Activated CD8-positive, alpha-beta memory T cell treated with anti-CD3 and anti-CD28 coated beads for 24 hours (primary cell): Measurements from ENCODE around the gene CHGA.

Experiments used
- DNase-seq: peaks from one replicate; pipeline ENCODE4 v3.0.0-alpha.2; 2020

CHGA gene

GRCh38 chr14:92962831-92963095 lies 39.8 kb downstream of the CHGA start:
- DNase-seq: no peak

- DNase-seq: no peak
Observed at GRCh38 chr14:92963301-92964123, 40.6 kb downstream of the CHGA start.

- DNase-seq: no peak
Observed at GRCh38 chr14:92964124-92965109, 41.5 kb downstream of the CHGA start.

DNA sequence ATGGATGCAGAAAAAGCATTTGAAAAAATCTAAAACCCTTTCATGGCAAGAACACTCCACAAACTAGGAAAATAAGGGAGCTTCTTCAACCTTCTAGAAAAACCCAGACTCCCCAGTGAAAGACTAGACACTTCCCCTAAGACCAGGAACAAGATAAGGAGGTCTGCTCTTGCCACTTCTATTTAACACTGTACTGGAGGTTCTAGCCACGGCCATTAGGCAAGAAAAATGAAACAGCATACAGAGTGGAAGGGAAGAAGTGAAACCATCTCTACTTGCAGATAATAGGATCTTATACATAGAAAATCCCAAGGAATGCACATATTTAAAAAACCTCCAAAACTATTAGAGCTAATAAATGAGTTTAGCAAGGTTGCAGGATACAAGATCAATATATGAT lies 42.3 kb downstream of the CHGA start:
- no peak for DNase-seq

- DNase-seq: no peak
Observed at GRCh38 chr14:92967346-92967926, 44.5 kb downstream of the CHGA start.

- DNase-seq: no peak
Observed at GRCh38 chr14:92968291-92969020, 45.5 kb downstream of the CHGA start.

GRCh38 chr14:92969430-92969829 lies 46.5 kb downstream of the CHGA start:
- DNase-seq: no peak

- no peak for DNase-seq
Observed at GRCh38 chr14:92969871-92970270, 46.9 kb downstream of the CHGA start.

DNA sequence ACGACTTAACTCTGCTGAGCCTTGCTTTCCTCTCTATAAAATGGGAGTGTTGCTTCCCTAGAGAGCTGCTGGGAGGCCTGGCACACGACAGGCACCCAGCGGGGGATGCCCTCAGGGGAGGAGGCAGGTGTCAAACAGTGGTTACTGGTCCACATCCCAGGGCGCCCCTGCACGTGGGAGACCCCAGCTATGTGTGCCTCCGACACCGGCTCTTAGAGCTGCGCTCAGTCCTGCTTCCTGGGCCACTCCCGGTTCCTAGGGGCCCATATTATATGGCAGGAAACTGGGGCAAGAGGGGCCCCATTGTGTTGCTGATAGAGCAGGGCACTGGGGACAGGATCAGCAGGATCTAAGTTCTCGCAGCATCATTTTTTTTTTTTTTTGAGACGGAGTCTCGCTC lies 47.3 kb downstream of the CHGA start:
- DNase-seq: no peak

GRCh38 chr14:92971601-92972180 lies 48.7 kb downstream of the CHGA start:
- DNase-seq: no peak

DNA sequence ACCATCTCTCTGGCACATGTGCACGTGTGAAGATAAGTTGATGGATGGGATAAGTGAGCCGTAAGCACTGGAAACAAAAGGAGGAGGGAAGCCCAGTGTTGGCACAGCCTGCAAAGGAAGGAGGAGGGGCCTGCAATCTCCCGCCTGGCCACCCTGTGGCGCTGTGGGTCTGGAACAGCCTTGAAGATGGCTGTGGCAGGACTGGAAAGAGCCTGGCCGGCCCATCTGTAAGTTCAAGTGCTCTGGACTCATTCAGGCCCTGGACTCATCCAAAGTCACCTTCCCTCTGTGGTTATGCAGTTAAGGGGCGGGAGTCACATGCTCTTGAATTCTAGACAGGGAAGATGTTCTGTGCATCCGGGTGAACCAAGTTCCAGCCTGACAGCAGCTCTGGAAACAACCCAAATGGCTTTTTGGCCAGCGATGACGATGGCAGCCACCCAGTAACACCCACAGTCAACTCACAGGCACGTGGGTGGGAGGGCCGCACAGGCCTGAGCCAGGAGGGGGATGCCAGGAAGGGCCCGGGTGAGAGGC lies 50.4 kb downstream of the CHGA start:
- DNase-seq: peak; percentile 67

DNA sequence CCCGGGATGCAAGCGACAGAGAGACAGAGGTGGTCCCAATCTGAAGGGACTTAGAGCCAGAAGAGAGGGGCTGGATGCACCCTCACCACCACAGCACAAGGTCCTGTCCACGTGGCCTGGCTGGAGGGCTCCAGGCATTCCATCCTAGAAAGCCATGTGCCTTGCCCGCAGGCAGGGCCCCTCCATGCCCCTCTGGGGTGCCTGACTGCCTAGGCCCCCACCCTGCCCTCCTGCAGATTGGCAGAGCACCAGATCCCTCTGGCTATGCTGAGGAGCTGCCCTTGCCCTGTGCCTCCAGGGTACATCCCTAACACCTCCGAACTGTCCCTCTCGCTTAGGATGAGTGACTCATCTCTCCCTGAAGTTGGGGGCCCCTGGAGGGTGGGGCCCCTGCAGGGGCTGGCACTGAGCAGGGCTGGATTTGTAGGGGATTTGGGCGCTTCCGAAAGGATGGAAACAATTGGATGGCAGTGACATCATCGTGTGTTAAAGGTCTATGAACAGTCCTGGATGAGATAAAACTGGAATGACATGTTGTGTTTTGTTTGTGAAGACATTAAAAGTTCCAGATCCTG lies 50.9 kb downstream of the CHGA start:
- no peak for DNase-seq

DNA sequence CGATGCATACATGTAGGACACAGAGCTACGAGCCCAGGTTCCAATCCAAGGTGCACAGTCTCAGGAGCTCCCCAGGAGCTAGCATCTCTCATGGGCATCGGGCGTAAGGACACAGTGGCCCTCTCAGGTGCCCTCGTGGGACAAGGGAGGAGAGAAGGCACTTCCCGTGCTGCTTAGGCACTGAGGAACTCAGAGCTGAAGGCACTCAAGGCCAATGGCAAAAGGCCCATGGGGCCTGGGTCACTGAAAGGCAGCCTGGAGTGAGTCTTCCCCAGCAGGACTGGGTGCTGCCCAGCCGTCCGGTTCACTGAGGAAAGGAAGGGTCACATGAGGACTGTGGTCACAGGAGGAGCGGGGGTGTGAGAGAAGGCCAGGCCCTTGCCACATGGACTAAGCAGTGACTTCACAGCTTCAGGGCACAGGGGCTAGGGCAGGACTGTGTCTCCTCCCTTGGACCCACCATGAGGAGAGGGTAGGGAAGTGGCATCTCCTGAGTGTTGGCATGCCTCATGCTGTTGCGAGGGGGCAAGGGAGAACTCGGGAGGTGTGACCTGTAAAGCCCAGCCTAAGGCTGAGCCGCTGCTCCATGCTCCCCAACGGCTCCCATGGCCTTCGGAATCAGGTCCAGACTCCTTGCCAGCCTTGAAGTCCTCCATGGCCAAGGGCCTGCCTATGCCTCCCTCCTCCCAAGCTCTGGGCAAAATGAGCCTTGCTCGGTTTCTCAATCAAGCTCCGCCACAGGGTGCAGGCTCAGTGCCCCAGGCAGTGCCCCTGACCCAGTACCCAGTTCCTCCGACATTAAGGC lies 51.8 kb downstream of the CHGA start:
- DNase-seq: no peak

- DNase-seq: no peak
Observed at GRCh38 chr14:92976268-92976667, 53.3 kb downstream of the CHGA start.

DNA sequence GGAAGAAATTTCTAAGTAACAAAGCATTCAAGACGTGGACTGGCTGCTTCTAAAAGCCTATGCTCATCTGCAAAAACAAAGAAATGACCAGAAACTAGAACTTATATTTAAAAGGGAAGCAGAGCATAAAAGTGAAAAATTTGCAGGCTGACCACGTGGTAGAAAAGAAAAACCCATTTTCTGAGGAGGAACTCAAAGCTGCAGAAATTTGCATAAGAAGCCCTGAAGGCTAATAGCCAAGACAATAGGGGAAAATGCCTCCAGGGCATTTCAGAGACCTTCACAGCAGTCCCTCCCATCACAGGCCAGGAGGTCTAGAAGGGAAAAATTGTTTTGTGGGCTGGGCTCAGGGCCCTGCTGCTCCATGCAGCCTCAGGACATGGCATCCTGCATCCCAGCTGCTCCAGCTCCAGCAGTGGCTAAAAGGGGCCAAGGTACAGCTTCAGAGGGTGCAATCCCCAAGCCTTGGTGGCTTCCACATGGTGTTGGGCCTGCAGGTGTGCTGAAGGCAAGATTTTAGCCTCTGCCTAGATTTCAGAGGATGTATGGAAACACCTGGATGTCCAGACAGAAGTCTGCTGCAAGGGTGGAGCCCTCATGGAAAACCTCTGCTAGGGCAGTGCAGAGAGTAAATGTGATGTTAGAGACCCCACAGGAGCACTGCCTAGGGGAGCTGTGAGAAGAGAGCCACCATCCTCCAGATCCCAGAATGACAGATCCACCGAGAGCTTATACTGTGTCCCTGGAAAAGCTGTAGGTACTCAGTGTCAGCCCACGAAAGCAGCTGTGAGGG lies 55.5 kb downstream of the CHGA start:
- DNase-seq: no peak

DNA sequence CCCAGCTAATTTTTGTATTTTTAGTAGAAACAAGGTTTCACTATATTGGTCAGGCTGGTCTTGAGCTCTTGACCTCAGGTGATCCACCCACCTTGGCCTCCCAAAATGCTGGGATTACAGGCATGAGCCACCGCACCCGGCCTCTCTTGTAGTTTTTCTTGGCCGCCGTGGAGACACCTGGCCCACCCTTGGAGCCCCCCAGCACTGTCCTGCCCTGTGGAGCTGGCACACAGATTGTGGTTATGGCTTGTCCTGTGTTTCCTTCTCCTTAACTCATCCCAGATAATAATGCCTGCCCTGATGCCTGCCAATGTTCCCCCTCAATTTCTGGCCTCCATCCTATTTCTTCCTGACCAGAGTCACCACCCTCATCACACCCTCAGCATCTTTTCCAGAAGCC lies 57.9 kb downstream of the CHGA start:
- DNase-seq: no peak

DNA sequence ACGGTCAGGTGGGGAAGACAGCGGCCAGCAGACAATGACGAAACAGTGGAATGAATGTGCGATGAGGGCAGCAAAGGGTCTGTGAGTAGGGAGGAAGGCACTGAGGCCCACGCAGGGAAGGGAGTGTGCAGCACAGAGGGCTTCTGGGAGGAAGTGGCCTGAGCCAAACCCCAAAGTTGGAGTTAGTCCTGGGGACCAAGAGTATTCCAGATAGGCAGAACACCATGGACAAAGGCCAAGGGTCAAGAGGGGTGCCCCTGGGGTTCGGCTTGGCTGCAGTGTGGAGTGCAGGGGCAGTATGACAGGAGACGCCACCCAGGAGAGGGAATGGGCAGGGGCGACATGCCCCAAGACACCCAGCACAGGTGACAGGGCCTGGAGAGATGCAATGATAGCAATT lies 58.8 kb downstream of the CHGA start:
- no peak for DNase-seq

DNA sequence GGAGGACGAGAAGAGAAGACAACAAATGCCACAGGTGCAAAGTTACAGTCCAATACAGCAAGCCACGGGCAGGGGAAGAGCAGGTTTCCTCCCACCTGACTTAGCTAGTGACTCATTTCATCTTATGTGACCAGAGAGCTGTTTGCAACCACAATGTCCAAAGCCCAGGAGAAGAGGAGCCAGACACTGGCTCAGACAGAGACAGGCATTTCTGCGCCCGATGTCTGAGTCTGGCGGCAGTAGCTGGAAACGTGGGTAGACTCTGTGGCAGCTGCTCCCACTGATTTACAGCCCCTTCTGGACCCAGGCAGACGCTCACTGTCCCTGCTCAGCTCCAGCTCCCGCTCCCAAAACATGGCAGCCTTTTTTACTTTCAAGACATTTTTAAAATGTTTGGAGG lies 60.0 kb downstream of the CHGA start:
- DNase-seq: no peak

DNA sequence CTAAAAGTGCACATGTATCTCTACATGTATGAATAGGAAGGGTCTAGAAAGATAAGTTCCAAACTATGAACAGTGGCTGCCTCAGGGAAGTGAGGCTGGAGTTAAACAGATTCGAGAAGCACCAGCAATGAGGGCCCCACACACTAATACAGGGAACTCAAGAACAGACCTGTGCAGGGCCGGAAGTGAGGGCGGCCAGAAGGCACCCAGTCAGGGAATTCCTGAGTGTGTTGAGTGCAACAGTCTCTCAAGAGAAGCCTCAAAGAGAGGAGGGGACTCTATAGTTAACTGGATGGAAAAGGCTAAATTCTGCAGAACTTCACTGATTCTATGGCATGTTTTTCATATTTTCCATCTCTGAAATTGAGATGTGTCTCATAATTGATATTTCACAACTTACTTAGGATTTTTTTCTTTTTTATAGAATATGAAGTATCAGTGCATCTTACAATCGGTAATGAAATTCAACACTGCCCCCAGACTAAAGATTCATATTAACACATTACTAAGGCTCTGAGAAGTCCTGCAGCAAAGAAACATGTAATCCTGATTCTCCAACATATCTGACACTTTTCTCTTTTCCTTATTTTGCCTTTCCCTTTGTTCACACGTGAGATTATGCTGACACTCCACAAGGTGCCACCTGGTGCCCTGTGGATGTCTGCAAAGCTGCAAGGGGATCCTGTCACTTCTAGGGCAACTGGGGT lies 61.3 kb downstream of the CHGA start:
- no peak for DNase-seq
